SK-N-SH (cell line): ENCODE data around the gene KRT33B. TPM values are rescaled to one million over a fixed set of nuclear protein-coding genes. Genes with fewer than 3 reads are reported as not detected.

ENCODE experiments used
- CTCF ChIA-PET: fragments of 300-600, 350-600 bp; formaldehyde crosslinking; extraction: SDS; loops from one replicate; lab custom pipeline; 2021; lab: Yijun Ruan, JAX
- POLR2A ChIA-PET: fragments of 350-600 bp; sonication (Branson Sonifier 250); formaldehyde crosslinking; extraction: SDS; loops from one replicate; lab custom pipeline; 2020; ENCODE audit warnings: antibody characterized with exemption, inconsistent platforms; lab: Yijun Ruan, JAX
- DNase-seq: peaks from one replicate; pipeline ENCODE4 v3.0.0; 2012
- H2AFZ ChIP-seq: fragments of 200-600 bp; sonication (generic); 2 replicates; pipeline ENCODE4 v1.8.1; 2016; ENCODE audit warnings: antibody characterized with exemption, mild to moderate bottlenecking, low read depth
- H3F3A ChIP-seq: fragments of 200-600 bp; sonication (generic); replicated peaks from 2 replicates; pipeline ENCODE3; 2016; ENCODE audit warnings: antibody characterized with exemption, mild to moderate bottlenecking; ENCODE audit not compliant: insufficient read depth
- H3K27ac ChIP-seq, 2 experiments: fragments of 200-500 bp in 1 of 2; fragments of 200-600 bp in 1 of 2; sonication (Bioruptor generic) in 1 of 2; sonication (generic), shearing (Covaris generic) in 1 of 2; 2 replicates each; pipeline versions ENCODE4 v1.5.1 to v1.6.1; 2014 to 2016; ENCODE audit warnings: low read depth in 2 of 2, inconsistent platforms in 1 of 2, low read length in 1 of 2, mild to moderate bottlenecking in 1 of 2, mixed read lengths in 1 of 2
- H3K27me3 ChIP-seq: fragments of 200-600 bp; sonication (generic), shearing (Covaris generic); 2 replicates; pipeline ENCODE4 v1.6.1; 2016; ENCODE audit warnings: mixed run types; ENCODE audit not compliant: insufficient read depth
- H3K36me3 ChIP-seq, 2 experiments: fragments of 200-500 bp in 1 of 2; fragments of 200-600 bp in 1 of 2; sonication (Bioruptor generic) in 1 of 2; sonication (generic) in 1 of 2; replicated peaks in 1 of 2; 2 replicates each; pipeline versions ENCODE3 to v1.5.1; 2014 to 2016; ENCODE audit warnings: low read length in 1 of 2, mild to moderate bottlenecking in 1 of 2; ENCODE audit not compliant: insufficient read depth in 2 of 2, control insufficient read depth in 1 of 2
- H3K4me1 ChIP-seq, 2 experiments: fragments of 200-500 bp in 1 of 2; fragments of 200-600 bp in 1 of 2; sonication (Bioruptor generic) in 1 of 2; sonication (generic), shearing (Covaris generic) in 1 of 2; 2 replicates each; pipeline versions ENCODE4 v1.5.1 to v1.6.1; 2014 to 2016; ENCODE audit warnings: low read depth in 1 of 2, low read length in 1 of 2, mixed run types in 1 of 2; ENCODE audit not compliant: insufficient read depth in 2 of 2, control insufficient read depth in 1 of 2
- H3K4me2 ChIP-seq: fragments of 200-600 bp; sonication (generic), shearing (Covaris generic); 2 replicates; pipeline ENCODE4 v1.6.1; 2017; ENCODE audit warnings: mixed run types
- H3K4me3 ChIP-seq, 2 experiments: fragments of 200-500 bp in 1 of 2; fragments of 200-600 bp in 1 of 2; sonication (Bioruptor generic) in 1 of 2; sonication (generic), shearing (Covaris generic) in 1 of 2; 2 replicates each; pipeline versions ENCODE4 v1.5.1 to v1.8.1; 2014 to 2016; ENCODE audit warnings: low read depth in 2 of 2, inconsistent platforms in 1 of 2, low read length in 1 of 2, mild to moderate bottlenecking in 1 of 2, mixed read lengths in 1 of 2, moderate library complexity in 1 of 2
- H3K79me2 ChIP-seq: fragments of 200-600 bp; sonication (generic); 2 replicates; pipeline ENCODE4 v1.8.1; 2017; ENCODE audit warnings: mild to moderate bottlenecking; ENCODE audit not compliant: insufficient read depth
- H3K9ac ChIP-seq: fragments of 200-600 bp; sonication (generic); 2 replicates; pipeline ENCODE4 v1.6.1; 2017; ENCODE audit warnings: mixed run types
- H3K9me2 ChIP-seq: fragments of 200-600 bp; sonication (generic); 2 replicates; pipeline ENCODE4 v1.6.1; 2017; ENCODE audit warnings: mixed run types
- H3K9me3 ChIP-seq: fragments of 200-600 bp; sonication (generic); 2 replicates; pipeline ENCODE4 v1.6.1; 2017; ENCODE audit warnings: mixed run types, mild to moderate bottlenecking, moderate library complexity
- H4K20me1 ChIP-seq: fragments of 200-600 bp; sonication (generic); 2 replicates; pipeline ENCODE4 v1.6.1; 2017; ENCODE audit warnings: mild to moderate bottlenecking, mixed run types; ENCODE audit not compliant: insufficient read depth
- CHD2 ChIP-seq: fragments of 150-350 bp; IDR thresholded peaks from 2 replicates; pipeline ENCODE4 v1.6.1; 2018; ENCODE audit warnings: low read length; ENCODE audit not compliant: partially characterized antibody
- EP300 ChIP-seq, 2 experiments: IDR thresholded peaks; 2 replicates each; pipeline versions ENCODE4 v1.4.0 to v1.6.1; 2012; ENCODE audit warnings: borderline replicate concordance in 1 of 2, low read depth in 1 of 2, low read length in 1 of 2
- EZH2phosphoT487 ChIP-seq: fragments of 200-600 bp; sonication (generic); IDR thresholded peaks from 2 replicates; pipeline ENCODE4 v1.6.1; 2017; ENCODE audit warnings: low read depth, mixed run types, mild to moderate bottlenecking, antibody characterized with exemption, moderate library complexity, borderline replicate concordance
- FOSL2 ChIP-seq: IDR thresholded peaks from 2 replicates; pipeline ENCODE4 v1.4.0; 2012; ENCODE audit warnings: low read depth, mild to moderate bottlenecking, moderate library complexity, borderline replicate concordance
- GABPA ChIP-seq: IDR thresholded peaks from 2 replicates; pipeline ENCODE4 v1.4.0; 2012; ENCODE audit warnings: low read depth, mild to moderate bottlenecking
- MEF2A ChIP-seq: IDR thresholded peaks from 2 replicates; pipeline ENCODE4 v1.4.0; 2012; ENCODE audit warnings: low read depth, borderline replicate concordance
- NFIC ChIP-seq: IDR thresholded peaks from 2 replicates; pipeline ENCODE4 v1.4.0; 2012; ENCODE audit warnings: borderline replicate concordance
- POLR2AphosphoS5 ChIP-seq: IDR thresholded peaks from 2 replicates; pipeline ENCODE4 v1.6.1; 2012; ENCODE audit warnings: low read depth, low read length
- RFX5 ChIP-seq: IDR thresholded peaks from 2 replicates; pipeline ENCODE4 v1.6.1; 2012; ENCODE audit warnings: mild to moderate bottlenecking, improper control_type of control experiment, low read length
- SIN3A ChIP-seq: IDR thresholded peaks from 2 replicates; pipeline ENCODE4 v1.6.1; 2012; ENCODE audit warnings: low read depth, mild to moderate bottlenecking, low read length, moderate library complexity, borderline replicate concordance
- TCF12 ChIP-seq: IDR thresholded peaks from 2 replicates; pipeline ENCODE4 v1.4.0; 2012
- WGBS: methylation state at CpG from one replicate; pipeline ENCODE4 v1.1.6; 2017; ENCODE audit warnings: low lambda C conversion rate; 5-methylcytosine and 5-hydroxymethylcytosine counted together
- polyA plus RNA-seq, 3 experiments: library from polyadenylated mRNA; depleted of rRNA; stranded (reverse); fragments of >200 nt; gene quantifications; 2 replicates each; pipeline ENCODE4 v1.2.3, GENCODE V29; 2012
- TF ChIP-seq, protein P1 (sequence below): IDR thresholded peaks from 2 replicates; pipeline ENCODE4 v1.6.1; 2012; ENCODE audit warnings: mild to moderate bottlenecking, low read depth, low read length, moderate library complexity
- TF ChIP-seq, protein P2 (sequence below): fragments of 150-350 bp; IDR thresholded peaks from 2 replicates; pipeline ENCODE4 v1.6.1; 2017; ENCODE audit warnings: antibody characterized with exemption, low read length, low read depth, borderline replicate concordance
- TF ChIP-seq, protein P3 (sequence below): fragments of 200-600 bp; sonication (generic); IDR thresholded peaks from 2 replicates; pipeline ENCODE4 v1.6.1; 2017; ENCODE audit warnings: antibody characterized with exemption, mild to moderate bottlenecking, moderate library complexity
- TF ChIP-seq, protein P4 (sequence below): IDR thresholded peaks from 2 replicates; pipeline ENCODE4 v1.4.0; 2012; ENCODE audit warnings: low read depth

KRT33B gene
- polyA plus RNA-seq, 1 of the 3 experiments (the other 2 are of a cell fraction) = 0.08 TPM

DNA sequence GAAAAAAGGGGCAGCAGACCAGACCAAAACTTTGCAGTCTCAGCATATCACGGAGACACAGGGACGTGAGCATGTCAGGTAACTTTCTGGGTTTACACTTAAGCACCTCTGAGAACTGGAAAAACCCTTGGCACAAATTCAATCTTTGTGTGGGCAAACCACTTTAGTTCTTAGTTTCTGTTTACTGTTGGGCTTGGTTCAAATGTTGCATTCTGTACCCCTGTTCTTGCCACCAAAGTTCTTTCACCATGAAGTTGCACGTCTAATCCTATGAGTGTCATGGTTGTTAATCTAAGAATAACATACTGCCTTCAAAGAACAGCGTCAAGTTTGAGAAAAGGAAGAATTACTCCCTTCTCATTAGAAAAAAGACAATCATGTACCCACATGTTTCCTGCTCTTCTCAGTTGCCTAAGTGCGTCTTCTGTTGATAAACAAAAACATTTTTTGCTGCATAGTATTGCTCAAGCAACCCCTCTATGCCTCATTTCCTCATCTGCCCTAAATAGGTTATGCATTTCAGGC lies 30.6 kb downstream of the KRT33B start:
- Histone ChIP-seq H3K27ac (no peak overlapping the region), H3K36me3 (no peaks in the 10 kb centered on the region), H2AFZ (no peak overlapping the region), H3K4me2 (no peak overlapping the region), H3K4me1 (no peaks in the 10 kb centered on the region), H4K20me1 (no peaks in the 10 kb centered on the region), H3K4me3 (no peak overlapping the region), H3F3A (no peaks in the 10 kb centered on the region)
- ChIA-PET CTCF (interaction anchor here (1.0 to 1.1 kb wide), 2 partner anchors 9 to 210 kb away, joined by 3 read pairs; no protein-coding TSS in a partner anchor), POLR2A (no interaction called here)
- no peak for DNase-seq
- TF ChIP-seq EP300 (IDR thresholded peaks at IDR 0.05; ENCODE audit: borderline replicate concordance in 1 of 2, low read depth in 1 of 2, low read length in 1 of 2) = no peak
- TF ChIP-seq, protein P1, sequence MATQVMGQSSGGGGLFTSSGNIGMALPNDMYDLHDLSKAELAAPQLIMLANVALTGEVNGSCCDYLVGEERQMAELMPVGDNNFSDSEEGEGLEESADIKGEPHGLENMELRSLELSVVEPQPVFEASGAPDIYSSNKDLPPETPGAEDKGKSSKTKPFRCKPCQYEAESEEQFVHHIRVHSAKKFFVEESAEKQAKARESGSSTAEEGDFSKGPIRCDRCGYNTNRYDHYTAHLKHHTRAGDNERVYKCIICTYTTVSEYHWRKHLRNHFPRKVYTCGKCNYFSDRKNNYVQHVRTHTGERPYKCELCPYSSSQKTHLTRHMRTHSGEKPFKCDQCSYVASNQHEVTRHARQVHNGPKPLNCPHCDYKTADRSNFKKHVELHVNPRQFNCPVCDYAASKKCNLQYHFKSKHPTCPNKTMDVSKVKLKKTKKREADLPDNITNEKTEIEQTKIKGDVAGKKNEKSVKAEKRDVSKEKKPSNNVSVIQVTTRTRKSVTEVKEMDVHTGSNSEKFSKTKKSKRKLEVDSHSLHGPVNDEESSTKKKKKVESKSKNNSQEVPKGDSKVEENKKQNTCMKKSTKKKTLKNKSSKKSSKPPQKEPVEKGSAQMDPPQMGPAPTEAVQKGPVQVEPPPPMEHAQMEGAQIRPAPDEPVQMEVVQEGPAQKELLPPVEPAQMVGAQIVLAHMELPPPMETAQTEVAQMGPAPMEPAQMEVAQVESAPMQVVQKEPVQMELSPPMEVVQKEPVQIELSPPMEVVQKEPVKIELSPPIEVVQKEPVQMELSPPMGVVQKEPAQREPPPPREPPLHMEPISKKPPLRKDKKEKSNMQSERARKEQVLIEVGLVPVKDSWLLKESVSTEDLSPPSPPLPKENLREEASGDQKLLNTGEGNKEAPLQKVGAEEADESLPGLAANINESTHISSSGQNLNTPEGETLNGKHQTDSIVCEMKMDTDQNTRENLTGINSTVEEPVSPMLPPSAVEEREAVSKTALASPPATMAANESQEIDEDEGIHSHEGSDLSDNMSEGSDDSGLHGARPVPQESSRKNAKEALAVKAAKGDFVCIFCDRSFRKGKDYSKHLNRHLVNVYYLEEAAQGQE = no peak
- TF ChIP-seq, protein P2, sequence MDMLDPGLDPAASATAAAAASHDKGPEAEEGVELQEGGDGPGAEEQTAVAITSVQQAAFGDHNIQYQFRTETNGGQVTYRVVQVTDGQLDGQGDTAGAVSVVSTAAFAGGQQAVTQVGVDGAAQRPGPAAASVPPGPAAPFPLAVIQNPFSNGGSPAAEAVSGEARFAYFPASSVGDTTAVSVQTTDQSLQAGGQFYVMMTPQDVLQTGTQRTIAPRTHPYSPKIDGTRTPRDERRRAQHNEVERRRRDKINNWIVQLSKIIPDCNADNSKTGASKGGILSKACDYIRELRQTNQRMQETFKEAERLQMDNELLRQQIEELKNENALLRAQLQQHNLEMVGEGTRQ = no peak
- TF ChIP-seq EZH2phosphoT487 = no peak
- no peak for TF ChIP-seq TCF12
- no peak for TF ChIP-seq SIN3A
- TF ChIP-seq, protein P3, sequence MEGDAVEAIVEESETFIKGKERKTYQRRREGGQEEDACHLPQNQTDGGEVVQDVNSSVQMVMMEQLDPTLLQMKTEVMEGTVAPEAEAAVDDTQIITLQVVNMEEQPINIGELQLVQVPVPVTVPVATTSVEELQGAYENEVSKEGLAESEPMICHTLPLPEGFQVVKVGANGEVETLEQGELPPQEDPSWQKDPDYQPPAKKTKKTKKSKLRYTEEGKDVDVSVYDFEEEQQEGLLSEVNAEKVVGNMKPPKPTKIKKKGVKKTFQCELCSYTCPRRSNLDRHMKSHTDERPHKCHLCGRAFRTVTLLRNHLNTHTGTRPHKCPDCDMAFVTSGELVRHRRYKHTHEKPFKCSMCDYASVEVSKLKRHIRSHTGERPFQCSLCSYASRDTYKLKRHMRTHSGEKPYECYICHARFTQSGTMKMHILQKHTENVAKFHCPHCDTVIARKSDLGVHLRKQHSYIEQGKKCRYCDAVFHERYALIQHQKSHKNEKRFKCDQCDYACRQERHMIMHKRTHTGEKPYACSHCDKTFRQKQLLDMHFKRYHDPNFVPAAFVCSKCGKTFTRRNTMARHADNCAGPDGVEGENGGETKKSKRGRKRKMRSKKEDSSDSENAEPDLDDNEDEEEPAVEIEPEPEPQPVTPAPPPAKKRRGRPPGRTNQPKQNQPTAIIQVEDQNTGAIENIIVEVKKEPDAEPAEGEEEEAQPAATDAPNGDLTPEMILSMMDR = no peak
- TF ChIP-seq GABPA = no peak
- TF ChIP-seq, protein P4, sequence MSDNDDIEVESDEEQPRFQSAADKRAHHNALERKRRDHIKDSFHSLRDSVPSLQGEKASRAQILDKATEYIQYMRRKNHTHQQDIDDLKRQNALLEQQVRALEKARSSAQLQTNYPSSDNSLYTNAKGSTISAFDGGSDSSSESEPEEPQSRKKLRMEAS = no peak
- no peak for TF ChIP-seq MEF2A
- TF ChIP-seq FOSL2 = no peak
- TF ChIP-seq POLR2AphosphoS5 = no peak
- TF ChIP-seq CHD2 = no peak
- TF ChIP-seq NFIC = no peak
- no peak for TF ChIP-seq RFX5
- TF ChIP-seq, all 33 proteins: peak for 0
- WGBS = 24% methylated on average over 5 of the region's 5 CpGs
- Histone ChIP-seq H3K27me3 (no peaks in the 10 kb centered on the region), H3K9ac (no peak overlapping the region), H3K9me2 (no peaks in the 10 kb centered on the region), H3K79me2 (no peaks in the 10 kb centered on the region), H3K9me3 (peaks cover 6% of the 10 kb centered on the region; the same call in 1 of the 2 replicates)
